LoVo (cell line): ENCODE results near the gene ZNF326.
"Not testable (repeated sequence)": the region's sequence is repeated elsewhere in the genome, so short reads cannot be mapped to it uniquely, and the experiment has no call there.

Source experiments
- DNase-seq: peaks from one replicate; pipeline ENCODE4 v3.0.0-alpha.2; 2016; ENCODE audit warnings: low spot score

ZNF326 gene

GRCh38 chr1:89998306-89998705 lies 3.4 kb downstream of the ZNF326 start:
- DNase-seq = no peak

GRCh38 chr1:89999208-89999607 lies 4.3 kb downstream of the ZNF326 start:
- no peak for DNase-seq

- DNase-seq = no peak
Observed at GRCh38 chr1:89999628-90000027, 4.7 kb downstream of the ZNF326 start.

DNA sequence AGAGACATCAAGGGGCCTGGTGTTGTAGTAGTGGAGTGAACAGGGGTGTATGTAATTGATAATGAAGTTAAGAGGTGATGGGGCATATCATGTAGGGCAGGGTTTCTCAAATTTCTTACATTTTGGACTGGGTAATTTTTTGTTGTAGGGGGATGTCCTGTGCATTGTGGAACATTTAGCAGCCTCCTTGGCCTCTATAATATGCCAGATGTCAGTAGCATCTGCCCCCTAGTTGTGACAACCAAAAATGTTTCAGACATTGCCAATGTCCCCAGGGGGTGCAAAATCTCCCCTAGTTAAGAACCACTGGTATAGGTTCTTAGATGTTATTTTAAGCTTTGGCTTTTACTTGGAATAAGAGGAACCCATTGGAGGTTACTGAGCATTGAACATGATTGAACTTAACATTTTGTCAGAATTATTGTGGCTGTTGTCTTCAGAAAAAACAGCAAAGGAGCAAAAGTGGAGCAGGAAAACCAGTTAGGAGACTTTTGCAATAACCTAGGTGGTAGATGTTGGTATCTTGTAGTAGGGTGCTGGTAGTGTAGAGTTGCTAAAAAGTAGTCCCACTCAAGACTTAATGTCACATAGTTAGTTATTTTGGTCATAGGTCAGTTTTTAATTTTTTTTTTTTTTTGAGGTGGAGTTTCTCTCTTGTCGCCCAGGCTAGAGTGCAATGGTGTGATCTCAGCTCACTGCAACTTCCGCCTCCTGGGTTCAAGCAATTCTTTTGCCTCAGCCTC lies 6.2 kb downstream of the ZNF326 start:
- DNase-seq = no peak

DNA sequence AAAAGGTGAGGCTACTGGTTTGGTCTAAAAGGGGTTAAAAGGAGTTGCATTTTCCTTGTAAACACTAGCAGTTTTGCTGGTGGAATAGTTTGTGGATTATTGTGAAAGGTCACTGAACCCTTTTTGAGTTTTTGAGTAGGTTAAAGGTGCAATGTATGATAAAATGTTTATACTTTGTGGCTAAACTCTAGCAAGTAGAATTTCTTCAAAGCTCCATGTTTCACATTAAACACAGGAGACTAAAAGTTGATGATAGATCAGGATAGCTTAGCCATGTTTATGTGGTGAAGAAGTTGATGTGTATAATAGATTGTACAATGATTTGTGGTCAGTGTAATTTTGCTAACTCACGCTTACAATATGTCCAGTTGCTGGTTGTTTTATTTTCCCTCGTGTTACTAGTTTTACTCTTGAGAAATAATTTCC lies 13.1 kb downstream of the ZNF326 start:
- DNase-seq = no peak

- DNase-seq = no peak
Observed at GRCh38 chr1:90012300-90012699, 17.4 kb downstream of the ZNF326 start.

GRCh38 chr1:90023691-90024090 lies 28.8 kb downstream of the ZNF326 start:
- DNase-seq = no peak

DNA sequence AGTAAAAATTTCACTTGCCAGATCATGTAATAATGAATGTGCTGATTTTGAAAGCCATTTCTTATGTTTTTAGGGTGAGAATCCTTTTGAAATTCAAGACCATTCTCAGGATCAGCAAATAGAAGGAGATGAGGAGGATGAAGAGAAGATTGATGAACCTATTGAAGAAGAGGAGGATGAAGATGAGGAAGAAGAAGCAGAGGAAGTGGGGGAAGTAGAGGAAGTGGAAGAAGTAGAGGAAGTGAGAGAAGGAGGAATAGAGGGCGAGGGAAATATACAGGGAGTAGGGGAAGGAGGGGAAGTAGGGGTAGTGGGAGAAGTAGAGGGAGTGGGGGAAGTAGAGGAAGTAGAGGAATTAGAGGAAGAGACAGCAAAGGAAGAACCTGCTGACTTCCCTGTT lies 32.4 kb downstream of the ZNF326 start:
- DNase-seq = no peak

DNA sequence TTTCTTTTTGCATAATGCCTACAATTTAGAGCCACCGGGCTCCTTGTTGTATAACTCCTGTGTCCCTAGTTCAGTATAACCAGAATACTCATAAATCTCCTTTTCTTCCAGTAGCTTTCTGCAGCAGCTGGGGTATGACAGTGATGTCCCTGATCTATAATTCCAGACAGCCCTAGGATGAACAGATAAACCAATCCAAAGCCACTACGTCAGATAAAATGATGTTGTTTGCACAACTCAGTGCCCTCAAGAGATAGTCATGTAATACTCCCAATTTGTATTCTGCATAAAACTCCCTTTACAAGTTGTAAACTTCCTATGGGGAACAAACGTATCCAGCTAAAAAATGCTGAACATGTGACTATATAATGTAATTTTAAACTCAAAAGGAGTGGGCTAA lies 44.7 kb downstream of the ZNF326 start:
- no peak for DNase-seq

- DNase-seq = no peak
Observed at GRCh38 chr1:90043586-90043985, 48.7 kb downstream of the ZNF326 start.

DNA sequence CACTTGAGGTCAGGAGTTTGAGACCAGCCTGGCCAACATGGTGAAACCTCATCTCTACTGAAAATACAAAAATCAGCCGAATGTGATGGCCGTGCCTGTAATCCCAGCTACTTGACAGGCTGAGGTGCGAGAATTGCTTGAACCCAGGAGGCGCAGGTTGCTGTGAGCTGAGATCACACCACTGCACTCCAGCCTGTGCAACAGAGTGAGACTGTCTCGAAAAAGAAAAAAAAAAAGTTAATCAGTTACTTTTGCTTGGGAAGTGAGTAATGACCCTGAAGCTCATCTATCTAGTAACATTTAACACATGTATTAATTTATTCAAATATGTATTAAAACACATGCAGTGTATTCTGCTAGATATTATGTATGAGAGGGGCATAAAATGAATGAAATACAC lies 49.4 kb downstream of the ZNF326 start:
- no peak for DNase-seq

DNA sequence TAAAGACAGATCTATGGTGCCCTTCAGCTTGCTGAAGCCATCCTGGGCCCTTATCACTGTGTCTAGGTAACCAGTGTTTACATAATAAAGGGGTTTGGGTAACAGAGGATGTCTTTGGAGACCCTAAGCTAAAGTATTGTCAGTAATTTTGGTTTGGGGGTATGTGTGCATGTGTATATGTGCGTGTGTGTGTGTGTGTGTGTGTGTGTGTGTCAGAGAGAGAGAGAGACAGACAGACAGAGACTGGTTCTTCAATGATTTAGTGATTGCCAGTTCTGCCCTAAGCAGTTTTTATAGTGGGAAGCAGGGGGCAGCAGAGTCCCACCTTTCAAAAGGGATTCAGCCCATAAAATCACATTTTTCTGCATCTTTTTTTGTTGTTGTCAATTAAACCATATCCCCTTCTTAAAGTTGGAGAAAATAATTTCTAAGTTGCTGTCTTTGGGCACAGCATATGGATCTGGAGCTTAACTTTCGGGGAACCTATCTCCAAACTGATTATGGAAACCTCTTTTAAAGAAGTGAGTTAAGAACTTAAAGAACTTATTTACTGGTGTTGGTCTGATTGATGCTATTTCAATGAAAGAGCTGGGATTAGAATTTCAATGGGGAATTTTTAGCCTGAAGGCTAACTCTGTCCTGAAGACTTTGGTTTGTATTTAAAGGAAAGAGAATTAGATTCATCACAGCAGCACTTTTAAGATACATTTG lies 51.1 kb downstream of the ZNF326 start:
- peak; percentile 12 for DNase-seq

DNA sequence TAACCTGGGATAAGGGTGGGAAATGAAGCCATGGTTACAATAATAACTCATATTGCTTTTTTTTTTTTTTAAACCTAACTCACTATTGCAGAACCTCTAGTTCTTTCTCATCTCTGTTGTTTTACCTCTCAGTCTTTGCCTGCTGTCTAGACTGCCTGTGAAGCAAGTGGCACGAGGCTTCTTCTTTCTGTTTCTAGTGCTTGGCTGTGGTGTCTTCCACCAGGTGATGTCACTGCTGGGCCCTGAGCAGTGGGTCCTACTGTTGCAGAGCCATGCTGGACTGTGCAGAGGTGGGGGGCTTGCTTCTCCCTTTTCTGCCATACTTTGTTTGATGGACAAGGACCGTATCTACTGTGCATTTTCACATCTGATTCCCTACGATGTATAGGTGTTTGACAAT lies 51.7 kb downstream of the ZNF326 start:
- DNase-seq = no peak

GRCh38 chr1:90048043-90048442 lies 53.1 kb downstream of the ZNF326 start:
- DNase-seq = no peak

DNA sequence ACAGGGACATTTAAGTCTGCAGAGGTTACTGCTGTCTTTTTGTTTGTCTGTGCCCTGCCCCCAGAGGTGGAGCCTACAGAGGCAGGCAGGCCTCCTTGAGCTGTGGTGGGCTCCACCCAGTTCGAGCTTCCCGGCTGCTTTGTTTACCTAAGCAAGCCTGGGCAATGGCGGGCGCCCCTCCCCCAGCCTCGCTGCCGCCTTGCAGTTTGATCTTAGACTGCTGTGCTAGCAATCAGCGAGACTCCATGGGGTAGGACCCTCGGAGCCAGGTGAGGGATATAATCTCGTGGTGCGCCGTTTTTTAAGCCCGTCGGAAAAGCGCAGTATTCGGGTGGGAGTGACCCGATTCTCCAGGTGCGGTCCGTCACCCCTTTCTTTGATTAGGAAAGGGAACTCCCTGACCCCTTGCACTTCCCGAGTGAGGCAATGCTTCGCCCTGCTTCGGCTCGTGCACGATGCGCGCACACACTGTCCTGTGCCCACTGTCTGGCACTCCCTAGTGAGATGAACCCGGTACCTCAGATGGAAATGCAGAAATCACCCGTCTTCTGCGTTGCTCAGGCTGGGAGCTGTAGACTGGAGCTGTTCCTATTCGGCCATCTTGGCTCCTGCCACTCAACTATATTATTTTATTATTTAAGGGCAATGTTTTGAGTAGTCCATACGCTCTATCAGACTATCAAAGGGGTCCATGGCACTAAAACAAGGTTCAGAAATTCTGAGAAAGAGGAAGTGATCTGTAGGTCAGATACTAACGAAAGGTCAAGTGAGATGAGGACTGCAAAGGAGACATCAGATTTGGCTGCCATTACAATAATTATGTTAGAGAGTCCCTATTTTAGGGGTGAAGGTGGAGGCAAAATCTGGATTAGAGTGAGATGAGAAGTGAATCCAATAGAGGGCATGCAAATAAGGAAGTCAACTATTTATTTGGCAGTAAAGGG lies 68.1 kb downstream of the ZNF326 start:
- DNase-seq = not testable (repeated sequence)

GRCh38 chr1:90064109-90064508 lies 69.2 kb downstream of the ZNF326 start:
- not testable (repeated sequence) for DNase-seq

DNA sequence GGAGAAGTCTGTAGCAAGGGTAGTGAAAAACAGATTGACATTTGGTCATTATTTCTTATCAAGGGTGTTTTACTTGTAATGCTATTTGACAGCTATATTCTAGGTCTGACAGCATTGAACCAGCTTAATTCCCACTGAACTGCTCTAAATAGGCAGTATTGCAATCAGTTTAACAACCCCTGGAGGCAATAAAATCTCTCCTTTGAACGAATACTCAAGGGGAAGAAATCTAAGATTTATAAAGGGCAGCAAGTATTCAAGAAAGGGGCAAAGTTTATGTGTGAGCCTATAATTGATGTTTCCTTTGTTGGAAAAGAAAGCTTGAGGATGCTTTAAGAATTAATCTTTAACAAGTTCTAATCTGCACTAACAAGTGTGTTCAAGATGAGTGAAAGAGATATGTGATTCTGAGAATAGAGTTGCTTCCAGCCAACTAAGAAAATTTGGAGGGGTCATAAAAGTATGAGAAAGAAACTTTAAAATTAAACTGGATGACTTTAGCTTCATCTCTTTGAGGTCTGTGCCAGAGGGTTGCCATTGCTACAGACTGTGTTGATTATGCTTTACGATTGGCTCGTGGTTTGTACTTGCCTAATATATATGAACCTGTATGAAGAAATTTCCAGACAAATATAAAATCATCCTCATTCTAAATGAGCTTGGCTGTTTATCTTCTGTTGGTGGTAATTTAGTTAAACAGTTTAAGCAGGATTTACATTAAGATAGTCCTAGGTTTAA lies 72.5 kb downstream of the ZNF326 start:
- no peak for DNase-seq

DNA sequence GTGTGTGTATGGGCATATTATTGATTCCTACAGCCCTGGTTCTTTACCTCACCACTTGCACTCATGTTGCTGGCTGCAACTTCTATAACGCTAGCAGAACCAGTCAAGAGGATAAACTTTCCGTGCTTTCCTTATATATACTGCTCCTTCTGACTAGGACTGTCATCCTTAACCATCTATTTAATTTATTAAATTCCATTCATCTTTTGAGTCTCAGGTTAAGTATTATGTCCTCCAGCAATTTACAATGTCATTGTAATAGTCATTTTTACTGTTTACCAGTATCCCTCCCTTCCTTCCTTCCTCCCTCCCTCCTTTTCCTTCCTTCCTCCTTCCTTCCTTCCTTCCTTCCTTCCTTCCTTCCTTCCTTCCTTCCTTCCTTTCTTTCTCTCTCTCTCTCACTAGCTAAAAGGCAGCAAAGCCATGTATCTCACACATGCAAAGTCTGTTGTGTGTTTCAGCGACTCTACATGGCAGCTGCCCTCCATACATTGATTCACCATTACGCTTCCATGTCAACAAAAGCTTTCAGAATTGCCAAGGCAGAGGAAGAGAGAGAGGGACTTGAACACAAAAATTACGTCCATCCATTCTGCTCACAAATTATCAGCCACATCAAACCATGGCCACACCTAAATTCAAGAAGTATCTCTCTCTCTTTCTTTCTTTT lies 73.8 kb downstream of the ZNF326 start:
- DNase-seq = no peak

DNA sequence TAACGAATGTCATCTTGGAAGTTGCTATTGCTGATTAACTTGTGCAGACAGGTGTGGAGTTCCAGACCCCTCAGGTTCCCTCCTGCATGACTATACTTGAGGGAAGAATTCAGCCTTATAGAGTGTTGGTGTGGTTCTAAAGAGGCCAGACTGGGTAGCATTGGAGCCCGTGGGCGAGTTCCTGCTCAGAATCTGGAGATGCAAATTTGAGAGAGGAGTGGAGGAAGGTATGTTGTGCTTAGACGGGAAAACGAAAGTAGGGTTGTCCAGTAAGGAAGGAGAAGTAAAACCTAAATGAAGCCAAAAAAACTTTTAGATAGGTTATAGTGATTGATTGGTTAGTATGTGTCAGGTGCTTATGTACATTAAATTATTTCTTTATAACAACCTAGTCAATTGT lies 79.2 kb downstream of the ZNF326 start:
- no peak for DNase-seq

DNA sequence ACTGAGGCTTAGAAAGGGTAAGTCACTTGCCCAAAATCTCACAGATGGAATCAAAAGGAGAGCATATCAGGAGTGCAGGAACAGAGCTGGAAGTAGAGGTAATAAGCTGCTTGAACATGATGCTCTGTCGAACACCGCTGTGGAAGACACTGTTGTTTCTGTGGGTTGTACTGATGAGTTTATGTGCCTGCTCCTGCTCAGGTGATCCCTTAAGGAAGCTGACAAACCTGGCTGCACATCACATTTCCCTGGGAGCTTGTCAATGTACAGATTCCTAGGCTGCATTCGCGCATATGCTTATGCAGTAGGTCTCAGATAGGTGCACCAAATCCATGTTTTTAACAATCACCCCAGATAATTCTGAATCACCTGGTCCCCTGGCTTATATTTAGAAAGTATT lies 79.7 kb downstream of the ZNF326 start:
- DNase-seq = no peak

- no peak for DNase-seq
Observed at GRCh38 chr1:90074970-90075391, 80.1 kb downstream of the ZNF326 start.
